CD14-positive monocyte (primary cell): ENCODE measurements around the gene RAPGEF6. TPM values are rescaled to one million over a fixed set of nuclear protein-coding genes. Genes with fewer than 3 reads are reported as not detected.

ENCODE experiments used
- DNase-seq, 3 donors: peaks; one replicate each; pipeline ENCODE4 v3.0.0-alpha.2; 2011 to 2022
- H2AFZ ChIP-seq: 2 replicates; pipeline ENCODE4 v1.6.0; 2012; ENCODE audit warnings: mild to moderate bottlenecking, low read depth, low read length, inconsistent platforms; ENCODE audit not compliant: insufficient read depth, poor library complexity, severe bottlenecking
- H3K27ac ChIP-seq, 2 donors: 1 replicate in 1 of 2; 2 replicates in 1 of 2; pipeline ENCODE4 v1.5.1; 2012 to 2013; ENCODE audit warnings: low read length in 2 of 2, control low read depth in 1 of 2, inconsistent platforms in 1 of 2, low read depth in 1 of 2, mild to moderate bottlenecking in 1 of 2
- H3K27me3 ChIP-seq, 2 donors: one replicate each; pipeline versions ENCODE4 v1.6.0 to v1.6.1; 2011 to 2013; ENCODE audit warnings: low read length in 2 of 2; ENCODE audit not compliant: control insufficient read depth in 2 of 2, insufficient read depth in 2 of 2
- H3K36me3 ChIP-seq, 2 donors: replicated peaks in 1 of 2; 1 replicate in 1 of 2; 2 replicates in 1 of 2; pipeline versions ENCODE4 v1.5.1 to v1.6.1; 2012 to 2013; ENCODE audit warnings: low read length in 2 of 2, control low read depth in 1 of 2, inconsistent platforms in 1 of 2, mild to moderate bottlenecking in 1 of 2; ENCODE audit not compliant: insufficient read depth in 2 of 2, control insufficient read depth in 1 of 2
- H3K4me1 ChIP-seq, 2 donors: 1 replicate in 1 of 2; 2 replicates in 1 of 2; pipeline versions ENCODE4 v1.5.1 to v1.6.1; 2012 to 2013; ENCODE audit warnings: low read length in 2 of 2, control low read depth in 1 of 2, inconsistent platforms in 1 of 2, mild to moderate bottlenecking in 1 of 2, moderate library complexity in 1 of 2; ENCODE audit not compliant: insufficient read depth in 2 of 2, control insufficient read depth in 1 of 2
- H3K4me2 ChIP-seq: replicated peaks from 2 replicates; pipeline ENCODE3; 2012; ENCODE audit warnings: low read length, moderate library complexity, mild to moderate bottlenecking; ENCODE audit not compliant: poor library complexity, severe bottlenecking; ENCODE audit errors: extremely low read depth
- H3K4me3 ChIP-seq, 3 experiments: fragments of 200-600 bp in 1 of 3; sonication (generic) in 1 of 3; replicated peaks in 1 of 3; 1 replicate in 2 of 3; 2 replicates in 1 of 3; pipeline ENCODE4 v1.5.1; 2011 to 2013; ENCODE audit warnings: low read length in 3 of 3, mild to moderate bottlenecking in 3 of 3, control low read depth in 2 of 3, low read depth in 2 of 3, inconsistent platforms in 1 of 3, moderate library complexity in 1 of 3
- H3K79me2 ChIP-seq: 2 replicates; pipeline ENCODE4 v1.6.0; 2012; ENCODE audit warnings: mild to moderate bottlenecking, control low read depth, inconsistent platforms, low read length, moderate library complexity; ENCODE audit not compliant: insufficient read depth
- H3K9ac ChIP-seq: 2 replicates; pipeline ENCODE4 v1.6.0; 2017; ENCODE audit warnings: low read length, mild to moderate bottlenecking; ENCODE audit not compliant: insufficient read depth, poor library complexity, severe bottlenecking
- H3K9me3 ChIP-seq, 2 donors: replicated peaks in 1 of 2; 1 replicate in 1 of 2; 2 replicates in 1 of 2; pipeline versions ENCODE4 v1.5.1 to v1.6.1; 2012 to 2013; ENCODE audit warnings: low read length in 2 of 2, control low read depth in 1 of 2; ENCODE audit not compliant: control insufficient read depth in 1 of 2, insufficient read depth in 1 of 2
- H4K20me1 ChIP-seq: 2 replicates; pipeline ENCODE4 v1.6.0; 2012; ENCODE audit warnings: mild to moderate bottlenecking, low read length, control low read depth, moderate library complexity; ENCODE audit not compliant: insufficient read depth
- H3K27ac Mint-ChIP-seq, 7 donors: one replicate each; pipeline ENCODE4 v1.8.0; 2020; ENCODE audit warnings: mild to moderate bottlenecking in 7 of 7, mixed read lengths in 7 of 7, moderate library complexity in 6 of 7, inconsistent platforms in 2 of 7
- H3K27me3 Mint-ChIP-seq, 3 donors: one replicate each; pipeline ENCODE4 v1.8.0; 2021 to 2022; ENCODE audit warnings: low read depth in 3 of 3, mild to moderate bottlenecking in 3 of 3, mixed read lengths in 3 of 3, moderate library complexity in 3 of 3, inconsistent platforms in 1 of 3
- H3K36me3 Mint-ChIP-seq, 2 donors: one replicate each; pipeline ENCODE4 v1.8.0; 2020; ENCODE audit warnings: mixed read lengths in 2 of 2, inconsistent platforms in 1 of 2, mild to moderate bottlenecking in 1 of 2
- H3K4me1 Mint-ChIP-seq: one replicate; pipeline ENCODE4 v1.8.0; 2020; ENCODE audit warnings: mild to moderate bottlenecking, mixed read lengths
- H3K4me3 Mint-ChIP-seq, 2 donors: one replicate each; pipeline ENCODE4 v1.8.0; 2020; ENCODE audit warnings: mild to moderate bottlenecking in 2 of 2, mixed read lengths in 2 of 2, moderate library complexity in 1 of 2
- H3K9me3 Mint-ChIP-seq, 7 donors: one replicate each; pipeline ENCODE4 v1.8.0; 2020 to 2022; ENCODE audit warnings: mixed read lengths in 7 of 7, mild to moderate bottlenecking in 6 of 7, moderate library complexity in 6 of 7, inconsistent platforms in 2 of 7
- WGBS: methylation state at CpG from one replicate; pipeline ENCODE4 v1.1.5; 2013; ENCODE audit warnings: missing lambda C conversion rate; ENCODE audit not compliant: insufficient coverage; 5-methylcytosine and 5-hydroxymethylcytosine counted together
- intact Hi-C, 2 donors: fragments of 100-400 bp; cut with micrococcal nuclease; formaldehyde crosslinking; loops; one replicate each; pipeline versions ENCODE4 v1.15.0 to v1.15.1; 2023
- polyA plus RNA-seq, 3 donors: library from polyadenylated mRNA; depleted of rRNA in 1 of 3; unstranded in 2 of 3; stranded (reverse) in 1 of 3; fragments of 300-500 nt in 2 of 3; fragments of >200 nt in 1 of 3; fragmentation: Illumina TruSeq in 2 of 3; gene quantifications; 1 replicate in 2 of 3; 2 replicates in 1 of 3; pipeline ENCODE4 v1.2.3, GENCODE V29; 2012 to 2021
- TF ChIP-seq, protein P1 (sequence below): fragments of 200-600 bp; IDR thresholded peaks from one replicate; pipeline ENCODE4 v1.8.0; 2022; ENCODE audit warnings: antibody characterized with exemption, mild to moderate bottlenecking

Gene RAPGEF6
- polyA plus RNA-seq, 3 donors: 2.9 to 4.8 (median 4.8) TPM

DNA sequence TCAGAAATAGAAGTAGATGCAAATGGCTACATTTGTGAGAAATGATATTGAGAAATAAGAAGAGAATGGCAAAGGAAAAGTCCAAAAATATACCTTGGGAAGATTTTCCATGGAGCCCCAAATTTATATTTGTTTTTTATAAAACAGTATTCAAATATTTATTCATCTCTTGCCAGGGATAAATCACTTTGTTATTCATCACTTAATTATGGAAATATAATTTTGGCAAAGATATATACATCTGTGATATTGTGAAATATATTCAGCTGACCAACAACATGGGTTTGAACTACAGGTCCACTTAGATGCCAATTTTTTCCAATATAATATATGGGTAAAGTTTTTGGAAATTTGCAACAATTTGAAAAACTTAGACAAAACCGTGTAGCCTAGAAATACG is 19.7 kb upstream of the RAPGEF6 start:
- H3K9ac ChIP-seq: no peak overlapping the region
- peaks cover 62 to 90% of the 10 kb centered on the region in 2 donors for H3K36me3 Mint-ChIP-seq
- H3K27me3 ChIP-seq: no peaks in the 10 kb centered on the region
- intact Hi-C loops: no loop called here
- H3K27ac Mint-ChIP-seq: peak overlapping the region in 2 of 7 donors; percentile 24 to 66
- no peaks in the 10 kb centered on the region for H3K9me3 ChIP-seq
- no peak overlapping the region for H2AFZ ChIP-seq
- H4K20me1 ChIP-seq: no peaks in the 10 kb centered on the region
- H3K4me3 ChIP-seq: no peak overlapping the region
- H3K36me3 ChIP-seq: peaks cover 57 to 92% of the 10 kb centered on the region in 2 donors
- no peak overlapping the region for H3K27ac ChIP-seq
- peaks cover 0 to 8% (median 2%) of the 10 kb centered on the region in 7 donors for H3K9me3 Mint-ChIP-seq
- H3K27me3 Mint-ChIP-seq: no peaks in the 10 kb centered on the region
- peaks cover 3% of the 10 kb centered on the region for H3K4me1 Mint-ChIP-seq
- 100% methylated on average over 2 of the region's 2 CpGs for WGBS
- H3K4me1 ChIP-seq: no peaks in the 10 kb centered on the region
- peaks cover 10% of the 10 kb centered on the region for H3K79me2 ChIP-seq
- H3K4me3 Mint-ChIP-seq: no peak overlapping the region
- DNase-seq: no peak
- TF ChIP-seq, protein P1, sequence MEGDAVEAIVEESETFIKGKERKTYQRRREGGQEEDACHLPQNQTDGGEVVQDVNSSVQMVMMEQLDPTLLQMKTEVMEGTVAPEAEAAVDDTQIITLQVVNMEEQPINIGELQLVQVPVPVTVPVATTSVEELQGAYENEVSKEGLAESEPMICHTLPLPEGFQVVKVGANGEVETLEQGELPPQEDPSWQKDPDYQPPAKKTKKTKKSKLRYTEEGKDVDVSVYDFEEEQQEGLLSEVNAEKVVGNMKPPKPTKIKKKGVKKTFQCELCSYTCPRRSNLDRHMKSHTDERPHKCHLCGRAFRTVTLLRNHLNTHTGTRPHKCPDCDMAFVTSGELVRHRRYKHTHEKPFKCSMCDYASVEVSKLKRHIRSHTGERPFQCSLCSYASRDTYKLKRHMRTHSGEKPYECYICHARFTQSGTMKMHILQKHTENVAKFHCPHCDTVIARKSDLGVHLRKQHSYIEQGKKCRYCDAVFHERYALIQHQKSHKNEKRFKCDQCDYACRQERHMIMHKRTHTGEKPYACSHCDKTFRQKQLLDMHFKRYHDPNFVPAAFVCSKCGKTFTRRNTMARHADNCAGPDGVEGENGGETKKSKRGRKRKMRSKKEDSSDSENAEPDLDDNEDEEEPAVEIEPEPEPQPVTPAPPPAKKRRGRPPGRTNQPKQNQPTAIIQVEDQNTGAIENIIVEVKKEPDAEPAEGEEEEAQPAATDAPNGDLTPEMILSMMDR: no peak
- H3K4me2 ChIP-seq: no peak overlapping the region

DNA sequence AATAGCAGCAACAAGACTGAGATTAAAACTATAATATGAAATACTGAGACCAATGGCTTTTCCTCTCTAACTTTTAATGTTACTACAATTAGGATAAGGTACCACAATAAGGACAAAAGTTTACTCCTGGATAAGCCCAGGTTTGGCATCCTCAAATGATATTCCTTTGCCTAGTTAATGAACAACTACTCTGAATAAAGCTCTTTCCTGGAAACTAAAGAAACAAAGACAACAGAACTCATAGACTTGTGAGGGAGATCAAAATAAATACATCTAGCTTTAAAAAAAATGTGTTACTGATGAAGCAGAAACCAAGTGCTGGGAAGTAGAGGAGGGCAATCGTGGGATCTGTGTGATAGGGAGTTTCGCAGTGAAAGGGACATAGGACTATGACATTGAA is 19.3 kb upstream of the RAPGEF6 start:
- 85% methylated on average over 2 of the region's 2 CpGs for WGBS
- no peaks in the 10 kb centered on the region for H3K4me1 ChIP-seq
- Mint-ChIP-seq H3K4me3 (no peak overlapping the region), H3K4me1 (peaks cover 3% of the 10 kb centered on the region), H3K27ac (peak overlapping the region in 1 of 7 donors; percentile 24), H3K36me3 (peaks cover 61 to 89% of the 10 kb centered on the region in 2 donors), H3K9me3 (peaks cover 0 to 5% (median 2%) of the 10 kb centered on the region in 7 donors), H3K27me3 (no peaks in the 10 kb centered on the region)
- peaks cover 56 to 92% of the 10 kb centered on the region in 2 donors for H3K36me3 ChIP-seq
- no peak overlapping the region for H3K4me2 ChIP-seq
- DNase-seq: no peak
- H4K20me1 ChIP-seq: no peaks in the 10 kb centered on the region
- intact Hi-C loops: no loop called here
- H3K9me3 ChIP-seq: no peaks in the 10 kb centered on the region
- H3K27me3 ChIP-seq: no peaks in the 10 kb centered on the region
- no peak overlapping the region for H3K27ac ChIP-seq
- H3K4me3 ChIP-seq: no peak overlapping the region
- no peak overlapping the region for H3K9ac ChIP-seq
- no peak overlapping the region for H2AFZ ChIP-seq
- peaks cover 10% of the 10 kb centered on the region for H3K79me2 ChIP-seq
- TF ChIP-seq, protein P1: no peak
